Measurements from ENCODE around the gene VWA3B. TPM values are rescaled to one million over a fixed set of nuclear protein-coding genes. Genes with fewer than 3 reads are reported as not detected.

The VWA3B gene
- total RNA-seq, 2 donors from 2014 or later, result 1.8 to 3.2 TPM

DNA sequence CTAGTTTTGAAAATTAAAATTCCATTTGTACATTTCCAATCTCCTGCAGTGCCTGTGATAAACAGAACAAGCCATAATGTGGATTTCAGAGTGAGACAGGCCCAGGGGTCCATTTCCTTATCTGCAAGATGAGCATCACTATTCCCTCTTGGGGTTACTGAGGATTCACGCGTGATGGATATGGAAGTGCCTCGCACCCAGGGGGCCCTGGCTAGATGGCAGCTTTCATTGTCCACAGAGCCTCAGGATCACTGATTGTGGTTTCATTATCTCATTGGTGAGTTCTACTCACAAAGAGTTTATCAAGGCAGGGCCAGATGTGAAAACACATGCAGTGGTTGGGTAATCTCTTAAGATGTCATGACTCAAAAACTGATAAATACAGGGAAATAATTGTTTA lies 270.9 kb downstream of the VWA3B start:
- Histone ChIP-seq H3K9me3 (no peaks in the 10 kb centered on the region), H3K27ac (no peak overlapping the region), H3K9ac (ENCODE audit: low read depth in 2 of 2, low read length in 2 of 2) (no peak overlapping the region), H3K36me3 (no peaks in the 10 kb centered on the region), H3K4me3 (no peak overlapping the region), H3K4me1 (no peaks in the 10 kb centered on the region), H3K27me3 (no peaks in the 10 kb centered on the region)
- intact Hi-C loops (cut with DNase I), result no loop called here
- TF ChIP-seq, protein P1, sequence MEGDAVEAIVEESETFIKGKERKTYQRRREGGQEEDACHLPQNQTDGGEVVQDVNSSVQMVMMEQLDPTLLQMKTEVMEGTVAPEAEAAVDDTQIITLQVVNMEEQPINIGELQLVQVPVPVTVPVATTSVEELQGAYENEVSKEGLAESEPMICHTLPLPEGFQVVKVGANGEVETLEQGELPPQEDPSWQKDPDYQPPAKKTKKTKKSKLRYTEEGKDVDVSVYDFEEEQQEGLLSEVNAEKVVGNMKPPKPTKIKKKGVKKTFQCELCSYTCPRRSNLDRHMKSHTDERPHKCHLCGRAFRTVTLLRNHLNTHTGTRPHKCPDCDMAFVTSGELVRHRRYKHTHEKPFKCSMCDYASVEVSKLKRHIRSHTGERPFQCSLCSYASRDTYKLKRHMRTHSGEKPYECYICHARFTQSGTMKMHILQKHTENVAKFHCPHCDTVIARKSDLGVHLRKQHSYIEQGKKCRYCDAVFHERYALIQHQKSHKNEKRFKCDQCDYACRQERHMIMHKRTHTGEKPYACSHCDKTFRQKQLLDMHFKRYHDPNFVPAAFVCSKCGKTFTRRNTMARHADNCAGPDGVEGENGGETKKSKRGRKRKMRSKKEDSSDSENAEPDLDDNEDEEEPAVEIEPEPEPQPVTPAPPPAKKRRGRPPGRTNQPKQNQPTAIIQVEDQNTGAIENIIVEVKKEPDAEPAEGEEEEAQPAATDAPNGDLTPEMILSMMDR (IDR thresholded peaks at IDR 0.05), result no peak
- DNase-seq, result no peak

DNA sequence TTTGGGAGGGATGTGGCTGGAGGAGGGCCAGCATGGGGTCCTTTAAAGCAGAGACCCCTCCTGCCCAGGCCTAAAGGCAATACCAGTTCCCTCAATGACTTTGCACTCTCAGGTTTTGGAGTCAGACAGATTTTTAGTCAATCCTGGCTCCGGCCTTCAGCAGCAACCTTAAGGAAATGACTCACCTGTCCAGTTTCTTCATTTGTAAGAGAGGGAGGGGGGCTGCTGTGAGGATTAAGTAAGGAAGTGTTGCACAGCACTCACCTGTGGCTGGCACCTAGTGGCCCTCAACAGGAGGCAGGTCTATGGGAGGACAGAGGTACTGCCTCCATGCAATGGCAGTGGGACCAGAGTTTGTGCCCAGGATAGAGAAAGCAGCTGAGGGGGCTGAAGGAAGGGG lies 273.0 kb downstream of the VWA3B start:
- Histone ChIP-seq H3K36me3 (no peaks in the 10 kb centered on the region), H3K4me3 (no peak overlapping the region), H3K9me3 (no peaks in the 10 kb centered on the region), H3K27ac (no peak overlapping the region), H3K27me3 (no peaks in the 10 kb centered on the region), H3K4me1 (no peaks in the 10 kb centered on the region), H3K9ac (ENCODE audit: low read depth in 2 of 2, low read length in 2 of 2) (no peak overlapping the region)
- TF ChIP-seq, protein P1 (IDR thresholded peaks at IDR 0.05), result no peak
- no peak for DNase-seq
- intact Hi-C loops (cut with DNase I), result no loop called here

Other genes with a start within 250 kb of the VWA3B start
- gene TMEM131, start 91.2 kb upstream of the VWA3B start, total RNA-seq, result 10 to 100 TPM; 52.4 to 60.8 TPM

Data from colonic mucosa (tissue), 4 donors.